Activated CD4-positive, alpha-beta T cell treated with anti-CD3 and anti-CD28 coated beads for 48 hours (primary cell): ENCODE data around the gene CHST15.

Experiments
- DNase-seq: peaks from one replicate; pipeline ENCODE4 v3.0.0-alpha.2; 2020

CHST15 gene

DNA sequence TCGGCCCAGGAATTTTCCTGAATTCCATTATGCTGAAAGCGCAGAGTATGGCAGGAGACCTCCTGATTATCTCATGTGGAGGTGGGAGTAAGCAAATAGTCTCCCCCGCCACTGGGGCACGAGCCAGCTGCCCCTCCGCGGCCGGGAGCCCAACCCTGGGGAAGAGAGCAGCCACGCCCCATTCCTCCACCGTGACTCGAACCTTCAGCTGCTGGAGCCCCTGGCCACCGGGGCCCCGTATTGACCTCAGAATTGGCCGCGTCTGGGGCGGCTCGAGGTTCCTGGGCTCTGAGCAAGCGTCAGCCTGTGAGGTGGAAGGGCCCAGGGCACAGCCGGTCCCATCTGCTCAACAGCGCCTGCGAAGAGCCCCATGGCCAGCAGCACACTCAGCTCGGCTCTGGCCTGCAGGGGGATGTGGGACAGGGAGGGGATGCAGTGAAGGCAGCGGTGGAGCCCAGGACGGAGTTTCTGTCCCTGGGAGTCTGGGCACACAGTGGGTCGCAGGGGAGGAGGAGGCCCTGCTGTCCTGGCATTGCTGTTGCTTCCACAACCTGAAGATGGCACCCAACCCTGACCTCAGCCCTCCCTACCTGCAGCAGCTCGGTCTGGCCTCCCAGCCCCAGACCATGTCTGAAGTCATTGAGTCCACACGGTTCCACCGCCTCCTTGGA is 97.8 kb downstream of the CHST15 start:
- DNase-seq: peak; percentile 39

DNA sequence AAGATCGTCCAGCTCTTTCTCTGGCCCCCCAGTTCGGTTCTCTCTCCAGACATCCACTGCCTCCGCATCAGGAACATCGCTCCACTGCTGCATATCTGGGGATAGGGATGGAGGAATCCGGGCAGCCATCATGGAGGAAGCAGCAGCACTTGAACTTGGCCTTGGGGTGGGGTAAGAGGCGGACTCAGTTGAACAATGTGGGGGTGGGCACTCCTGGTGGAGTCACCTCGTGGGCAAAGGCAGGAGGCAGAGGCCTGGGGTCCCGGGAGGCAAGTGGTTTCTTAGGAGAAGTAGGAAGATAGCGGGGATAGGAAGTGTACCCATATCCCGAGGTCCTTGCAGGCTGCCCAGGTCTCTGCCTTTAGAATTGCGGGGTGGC is 98.3 kb downstream of the CHST15 start:
- no peak for DNase-seq

DNA sequence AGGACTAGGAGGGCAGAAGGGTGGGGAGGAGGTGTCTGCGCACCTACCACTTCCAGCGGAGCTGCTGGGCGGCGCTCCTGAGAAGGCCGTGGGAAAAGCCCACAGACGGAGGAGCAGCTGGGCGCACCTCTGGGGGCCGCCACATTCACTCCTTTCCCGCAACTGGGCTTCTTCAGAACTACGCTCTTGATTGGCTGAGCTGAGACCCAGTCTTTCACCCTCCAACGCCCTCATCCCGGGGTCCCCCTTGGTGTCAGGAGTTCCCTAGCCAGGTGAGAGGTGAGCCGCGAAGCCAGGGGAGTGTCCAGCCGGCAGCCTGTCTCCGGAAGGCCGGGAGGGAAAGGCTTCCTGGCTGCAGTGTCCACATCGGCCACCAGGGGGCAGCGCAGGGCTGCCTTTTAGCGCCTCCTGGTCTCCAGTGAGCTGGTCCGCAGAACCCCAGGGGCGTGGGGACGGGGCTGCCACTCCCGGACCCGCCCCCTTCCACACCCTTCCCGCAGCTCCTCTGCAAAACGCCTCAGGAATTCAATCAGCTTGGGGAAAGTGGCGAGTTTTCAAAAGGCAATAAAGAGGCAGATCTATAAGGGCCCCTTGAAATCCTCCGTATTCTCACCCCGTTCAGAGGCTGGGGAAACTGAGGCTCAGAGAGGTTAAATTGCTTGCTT is 98.8 kb downstream of the CHST15 start:
- peak; percentile 88 for DNase-seq

DNA sequence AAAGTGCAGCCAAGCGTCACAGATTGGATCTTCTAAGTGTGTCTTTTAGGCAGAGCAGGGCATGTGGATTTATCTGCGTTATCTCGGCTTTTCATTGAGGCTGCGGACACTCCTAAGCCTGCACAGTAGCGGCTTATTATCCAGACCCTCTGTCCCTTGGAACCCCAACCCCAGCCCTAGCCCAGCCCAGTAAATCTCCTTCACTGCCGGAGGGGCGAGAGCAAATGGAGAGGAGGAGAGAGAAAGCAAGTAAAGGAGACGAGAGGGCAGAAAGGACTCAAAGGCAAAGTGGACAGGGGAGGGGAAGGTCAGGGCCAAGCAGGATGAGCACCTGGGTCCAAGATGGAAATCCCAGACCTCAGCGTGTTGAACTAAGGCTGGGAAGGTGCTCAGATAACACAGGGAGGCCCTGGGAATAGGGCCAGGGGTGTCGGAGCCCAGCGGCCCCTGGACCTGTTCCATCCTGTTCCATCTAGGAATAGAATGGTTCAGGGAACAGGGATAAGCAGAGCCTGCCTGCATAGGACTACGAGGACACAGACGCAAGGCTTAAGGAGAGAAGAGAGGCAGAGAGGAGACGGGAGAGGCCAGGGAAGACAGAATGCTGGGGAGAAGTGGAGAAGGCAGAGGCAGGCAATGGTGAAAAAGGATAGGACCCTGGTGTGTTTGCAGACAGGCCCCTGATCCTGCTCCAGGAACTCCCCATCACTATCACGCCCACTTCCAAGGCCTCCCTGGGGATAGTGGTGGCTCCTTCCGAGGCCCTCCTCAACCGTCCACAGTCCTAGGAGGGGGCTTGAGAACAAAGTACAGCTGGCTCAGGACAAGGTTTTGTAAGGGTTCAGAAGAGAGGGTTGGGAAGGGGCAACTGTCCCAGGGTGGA is 99.6 kb downstream of the CHST15 start:
- DNase-seq: no peak

DNA sequence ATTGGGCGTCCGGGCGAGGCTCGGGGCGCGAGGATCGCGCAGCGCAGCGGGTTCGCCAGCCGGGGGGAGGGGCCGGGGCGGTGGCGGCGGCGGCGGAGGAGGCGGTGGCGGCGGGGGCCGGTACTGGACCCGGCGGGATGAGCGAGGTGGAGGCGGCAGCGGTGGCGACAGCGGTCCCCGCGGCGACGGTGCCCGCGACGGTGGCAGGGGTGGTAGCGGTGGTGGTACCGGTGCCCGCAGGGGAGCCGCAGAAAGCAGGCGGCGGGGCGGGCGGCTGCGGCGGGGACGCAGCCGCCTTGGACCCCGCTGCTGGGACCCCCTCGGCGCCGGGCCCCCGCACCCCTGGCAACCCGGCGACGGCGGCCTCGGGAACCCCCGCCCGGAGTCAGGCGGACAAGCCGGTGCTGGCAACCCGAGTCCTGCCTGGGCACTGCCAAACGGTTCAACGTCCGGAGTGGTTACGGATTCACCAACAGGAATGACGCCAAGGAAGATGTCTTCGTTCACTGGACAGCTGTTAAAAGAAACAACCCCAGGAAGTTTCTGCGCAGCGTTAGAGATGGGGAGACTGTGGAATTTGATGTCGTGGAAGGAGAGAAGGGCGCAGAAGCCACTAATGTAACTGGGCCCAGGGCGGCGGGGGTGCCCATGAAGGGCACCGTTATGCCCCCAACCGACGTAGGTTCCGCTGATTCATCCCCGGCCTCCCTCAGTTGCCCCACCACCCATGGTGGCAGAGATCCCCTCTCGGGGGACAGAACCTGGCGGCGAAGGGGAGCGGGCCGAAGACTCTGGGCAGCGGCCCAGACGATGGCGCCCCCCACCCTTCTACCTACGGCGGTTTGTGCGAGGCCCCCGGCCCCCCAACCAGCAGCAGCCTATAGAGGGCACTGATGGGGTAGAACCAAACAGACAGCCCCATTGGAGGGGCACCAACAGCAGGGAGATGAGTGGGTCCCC is 101.5 kb downstream of the CHST15 start:
- DNase-seq: no peak

DNA sequence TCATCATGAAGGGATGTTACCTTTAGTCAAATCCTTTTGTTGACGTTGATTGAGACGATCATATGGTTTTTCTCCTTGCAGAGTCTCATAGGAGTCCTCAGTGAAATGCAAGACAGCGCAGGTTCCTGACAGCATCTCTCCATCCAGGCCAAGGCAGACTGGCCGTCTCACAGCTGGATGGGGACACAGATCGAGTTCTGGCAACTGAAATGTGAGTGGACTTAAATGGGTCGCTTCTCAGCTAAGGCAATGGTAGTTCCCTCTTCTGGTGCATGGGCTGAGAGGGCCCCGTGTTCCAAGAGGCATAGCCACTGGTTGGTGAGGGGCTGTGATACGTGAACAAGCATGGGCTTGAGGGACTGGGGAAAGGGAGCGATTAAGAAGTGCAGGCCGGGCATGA is 102.5 kb downstream of the CHST15 start:
- DNase-seq: no peak

DNA sequence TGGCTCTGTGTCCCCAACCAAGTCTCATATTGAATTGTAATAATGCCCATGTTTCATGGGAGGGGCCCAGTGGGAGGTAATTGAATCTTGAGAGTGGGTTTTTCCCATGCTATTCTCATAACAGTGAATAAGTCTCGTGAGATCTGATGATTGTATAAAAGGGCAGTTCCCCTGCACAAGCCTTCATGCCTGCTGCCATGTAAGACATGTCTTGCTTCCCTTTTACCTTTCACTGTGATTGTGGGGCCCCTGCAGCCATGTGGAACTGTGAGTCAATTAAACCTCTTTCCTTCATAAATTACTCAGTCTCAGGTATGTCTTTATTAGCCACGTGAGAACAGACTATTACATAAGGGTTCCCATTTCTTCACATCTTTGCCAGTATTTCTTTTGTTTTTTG is 104.7 kb downstream of the CHST15 start:
- no peak for DNase-seq

DNA sequence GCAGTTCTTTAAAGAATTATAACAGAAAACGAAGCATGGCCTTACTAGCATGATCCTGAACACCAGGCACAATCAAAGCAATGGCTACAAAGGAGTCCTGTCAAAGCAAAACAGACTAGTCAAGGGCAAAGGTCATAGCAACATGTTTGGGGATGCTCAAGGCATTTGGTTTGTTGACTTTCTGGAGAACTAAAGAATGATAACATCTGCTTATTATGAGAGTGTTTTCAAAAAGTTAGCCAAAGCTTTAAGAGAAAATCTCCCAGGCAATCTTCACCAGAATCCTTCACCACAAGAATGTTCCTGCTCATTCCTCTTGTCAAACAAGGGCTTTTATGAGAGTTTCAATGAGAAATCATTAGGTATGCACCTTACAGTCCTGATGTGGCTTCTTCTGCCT is 106.7 kb downstream of the CHST15 start:
- DNase-seq: no peak

DNA sequence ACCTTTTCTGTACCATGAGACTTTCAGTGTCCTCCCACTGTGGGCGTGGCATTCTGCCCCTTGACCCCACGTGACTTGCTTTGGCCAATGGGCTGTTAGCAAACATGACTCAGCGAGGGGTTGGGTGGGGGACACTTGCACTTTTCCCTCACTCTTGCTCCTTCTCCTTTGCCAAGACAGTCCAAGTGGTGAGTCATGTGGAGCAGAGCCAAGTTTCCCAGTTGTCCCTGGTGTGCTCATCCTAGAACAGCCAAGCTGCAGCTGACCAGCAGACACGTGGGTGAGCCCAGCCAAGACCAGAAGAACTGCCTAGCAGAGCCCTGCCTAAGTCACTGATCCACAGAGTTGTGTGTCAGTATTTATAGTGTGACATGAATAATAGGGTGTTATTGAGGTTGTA is 119.0 kb downstream of the CHST15 start:
- DNase-seq: no peak

DNA sequence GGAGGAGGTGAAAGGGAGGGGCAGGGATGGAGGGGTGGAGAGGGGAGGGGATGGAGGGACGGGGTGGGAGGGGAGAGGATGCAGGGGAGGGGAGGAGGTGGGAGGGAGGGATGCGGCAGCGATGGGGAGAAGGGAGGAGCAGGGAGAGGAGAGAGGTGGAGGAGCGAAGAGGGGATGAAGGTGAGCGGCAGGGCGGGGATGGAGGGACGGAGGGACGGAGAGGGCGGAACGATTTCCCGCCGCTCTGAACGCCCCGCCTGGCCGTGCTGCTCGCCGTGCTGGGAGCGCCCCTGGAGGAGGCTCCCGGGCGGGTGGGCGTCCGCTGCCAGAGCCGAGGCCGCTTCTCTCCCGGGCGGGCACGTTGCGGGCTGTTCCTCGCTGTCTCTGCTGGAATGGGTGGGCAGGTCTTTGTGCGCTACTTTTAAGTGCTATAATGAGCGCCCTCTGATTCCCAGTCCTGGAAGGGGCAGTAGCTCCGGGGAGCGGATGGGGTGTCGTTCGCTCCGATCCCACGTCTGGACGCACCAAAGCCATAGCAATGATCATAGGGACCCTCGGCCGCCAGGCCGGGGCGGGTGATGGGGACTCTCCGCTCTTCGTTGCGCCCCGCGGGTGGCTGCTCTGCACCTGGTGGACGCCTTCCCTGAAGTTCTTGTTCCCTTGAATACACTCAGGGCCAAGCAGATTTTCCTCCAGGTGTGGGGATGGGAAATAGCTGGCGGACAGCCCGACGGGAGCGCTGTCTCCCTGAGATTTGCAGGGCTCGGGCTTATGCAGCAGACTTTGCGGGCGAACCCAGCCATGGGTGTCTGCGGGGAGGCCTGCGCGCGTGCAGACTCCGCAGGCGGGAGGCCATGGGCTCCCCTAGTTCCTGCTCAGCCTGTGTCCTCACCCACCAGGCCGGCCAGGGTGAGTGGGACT is 120.7 kb downstream of the CHST15 start:
- no peak for DNase-seq

DNA sequence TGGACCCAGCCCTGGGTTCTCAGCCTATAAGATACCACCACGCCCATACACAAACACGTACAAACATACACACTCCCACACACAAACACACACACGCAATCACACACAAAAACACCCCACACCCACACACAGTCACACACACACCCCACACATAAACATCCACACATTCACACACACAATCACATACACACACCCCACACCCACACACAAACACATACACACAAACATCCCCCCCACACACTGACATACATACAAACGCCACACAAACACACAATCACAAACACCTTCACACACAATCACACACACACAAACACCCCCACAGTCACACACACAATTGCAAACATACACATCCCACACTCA is 122.5 kb downstream of the CHST15 start:
- DNase-seq: no peak

DNA sequence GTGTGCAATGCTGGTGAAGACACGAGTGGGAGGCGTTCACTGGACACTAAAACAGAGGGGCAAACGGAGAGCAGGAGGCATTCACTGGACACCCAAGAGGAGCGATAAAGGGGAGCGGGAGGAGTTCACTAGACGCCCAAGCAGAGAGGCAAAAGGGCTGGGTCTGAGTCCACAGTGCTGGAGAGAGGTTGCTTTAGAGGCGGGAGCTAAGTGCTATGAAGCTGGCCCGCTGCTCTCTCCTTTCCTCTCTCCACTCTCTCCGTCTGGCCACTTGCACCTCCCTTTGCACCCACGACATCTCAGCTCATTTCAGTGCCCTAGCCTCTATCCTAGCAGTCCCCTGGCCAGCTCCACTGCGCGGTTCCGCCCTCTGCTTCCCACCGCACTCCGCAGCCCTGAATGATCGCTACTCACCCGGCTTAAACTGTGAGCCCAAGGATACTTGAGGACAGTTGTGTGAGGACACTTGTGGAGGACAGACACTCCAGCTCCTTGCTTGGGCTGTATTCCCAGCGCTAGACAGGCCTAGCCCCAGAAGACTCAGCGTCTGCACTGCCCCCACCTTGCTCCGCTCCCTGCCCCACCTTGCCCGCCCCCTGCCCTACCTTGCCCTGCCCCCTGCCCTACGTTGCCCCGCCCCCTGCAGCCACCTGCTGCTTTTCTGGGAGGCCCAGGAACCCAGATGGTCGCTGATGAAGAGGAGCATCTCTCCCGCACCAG is 123.0 kb downstream of the CHST15 start:
- DNase-seq: no peak

DNA sequence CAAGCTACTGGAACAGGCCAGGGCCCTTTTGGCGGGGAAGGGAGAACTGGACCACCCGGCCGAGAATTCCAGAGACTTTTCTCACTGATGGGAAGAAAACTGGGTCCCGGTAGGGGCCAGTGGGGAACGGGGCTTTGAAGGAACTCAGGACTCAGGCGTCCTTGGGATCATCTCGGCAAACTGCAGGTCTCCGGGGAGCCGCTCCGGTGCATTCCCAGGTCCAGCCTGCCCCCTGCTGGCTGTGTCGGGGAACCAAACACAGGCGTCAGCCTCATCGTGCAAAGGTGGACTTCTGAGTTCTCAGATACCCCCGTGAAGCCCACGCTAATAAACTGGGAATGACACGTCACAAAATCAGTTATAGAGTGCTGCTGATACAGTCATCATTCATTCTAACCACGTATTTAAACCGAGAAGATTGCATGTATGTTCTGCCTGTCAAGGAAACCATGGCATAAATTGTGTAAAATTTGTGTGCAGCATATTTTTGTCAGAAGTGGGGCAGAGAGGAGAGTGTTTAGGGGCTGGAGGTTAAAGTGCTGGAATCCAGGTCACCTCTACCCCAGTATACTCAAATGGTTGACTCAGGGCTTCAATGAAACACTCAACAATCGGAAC is 125.7 kb downstream of the CHST15 start:
- peak; percentile 73 for DNase-seq

DNA sequence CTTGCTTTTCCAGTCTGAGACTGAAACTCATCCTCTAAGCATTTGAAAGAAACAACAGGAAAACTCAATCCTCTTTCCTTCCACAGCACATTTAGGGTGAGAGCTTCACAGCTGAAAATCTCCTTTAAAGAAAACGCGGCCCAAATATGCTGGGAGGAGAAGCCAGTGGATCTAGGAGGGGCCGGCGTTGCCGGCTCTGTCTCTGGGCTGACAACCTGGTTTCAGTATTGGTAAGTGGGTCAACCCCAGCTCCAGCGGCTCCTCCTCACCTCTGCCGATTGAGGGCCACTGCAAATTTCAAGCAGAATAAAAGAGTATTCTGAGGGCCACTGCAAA is 126.5 kb downstream of the CHST15 start:
- no peak for DNase-seq

DNA sequence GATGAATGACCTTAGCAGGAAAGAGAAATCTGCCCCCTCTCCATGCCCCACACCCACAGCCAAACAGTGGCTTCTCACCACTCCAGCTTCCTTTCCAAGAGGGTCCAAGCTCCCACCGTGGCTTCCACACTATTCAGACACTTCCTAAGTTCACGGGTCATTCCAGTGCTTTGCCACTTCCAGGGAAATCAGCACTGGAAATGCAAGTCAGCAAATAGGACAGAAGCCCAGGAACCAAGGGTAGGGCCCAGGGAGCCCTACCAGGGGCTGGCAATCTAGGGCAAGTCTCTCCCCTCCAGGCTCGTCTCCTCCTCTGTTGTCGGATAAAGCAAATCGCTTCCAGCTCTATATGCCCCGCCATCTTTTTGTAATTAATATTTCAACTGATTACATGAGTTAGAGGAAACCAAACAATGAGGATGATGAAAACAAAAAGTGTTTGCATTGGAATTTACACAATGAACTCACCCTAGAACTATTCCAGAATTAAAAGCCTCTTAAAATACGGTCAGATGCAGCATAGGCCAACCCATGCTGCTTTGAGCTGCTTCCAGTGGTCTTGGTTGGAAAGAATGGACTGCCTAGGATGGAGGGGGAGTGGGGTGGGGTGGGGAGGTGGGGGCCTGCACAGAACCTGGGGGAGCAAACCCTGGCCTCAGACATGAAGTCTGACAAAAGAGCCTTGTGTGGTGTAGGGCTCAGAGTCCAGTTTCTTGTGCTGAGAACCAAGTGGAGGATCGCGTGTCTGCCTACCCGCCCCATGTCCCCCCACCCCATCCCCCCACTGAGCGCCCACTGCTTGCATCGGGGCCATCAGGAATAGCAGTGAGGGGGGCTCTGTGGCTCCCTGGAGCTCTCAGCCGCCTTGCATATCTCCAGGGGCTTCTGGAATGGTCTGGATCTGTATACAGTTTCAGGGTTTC is 127.2 kb downstream of the CHST15 start:
- no peak for DNase-seq

DNA sequence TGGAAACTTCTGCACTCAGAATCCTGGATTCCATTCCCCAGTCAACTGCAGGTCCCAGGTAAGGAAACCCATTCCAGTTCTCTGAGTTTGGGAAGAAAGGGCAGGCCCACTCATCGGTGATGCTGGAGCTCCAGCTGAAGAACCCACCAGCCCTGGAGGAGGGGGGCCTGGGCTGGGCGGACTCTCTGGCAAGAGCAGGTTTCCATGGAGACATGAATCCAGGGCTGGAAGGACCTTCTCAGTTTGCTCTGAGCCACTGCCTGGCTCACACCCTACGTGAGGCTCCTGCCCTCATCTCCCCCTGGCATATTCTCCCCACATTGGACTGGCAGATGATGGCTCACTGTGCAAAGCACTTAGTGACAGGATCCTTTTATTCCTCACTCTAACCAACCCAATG is 128.4 kb downstream of the CHST15 start:
- DNase-seq: no peak

DNA sequence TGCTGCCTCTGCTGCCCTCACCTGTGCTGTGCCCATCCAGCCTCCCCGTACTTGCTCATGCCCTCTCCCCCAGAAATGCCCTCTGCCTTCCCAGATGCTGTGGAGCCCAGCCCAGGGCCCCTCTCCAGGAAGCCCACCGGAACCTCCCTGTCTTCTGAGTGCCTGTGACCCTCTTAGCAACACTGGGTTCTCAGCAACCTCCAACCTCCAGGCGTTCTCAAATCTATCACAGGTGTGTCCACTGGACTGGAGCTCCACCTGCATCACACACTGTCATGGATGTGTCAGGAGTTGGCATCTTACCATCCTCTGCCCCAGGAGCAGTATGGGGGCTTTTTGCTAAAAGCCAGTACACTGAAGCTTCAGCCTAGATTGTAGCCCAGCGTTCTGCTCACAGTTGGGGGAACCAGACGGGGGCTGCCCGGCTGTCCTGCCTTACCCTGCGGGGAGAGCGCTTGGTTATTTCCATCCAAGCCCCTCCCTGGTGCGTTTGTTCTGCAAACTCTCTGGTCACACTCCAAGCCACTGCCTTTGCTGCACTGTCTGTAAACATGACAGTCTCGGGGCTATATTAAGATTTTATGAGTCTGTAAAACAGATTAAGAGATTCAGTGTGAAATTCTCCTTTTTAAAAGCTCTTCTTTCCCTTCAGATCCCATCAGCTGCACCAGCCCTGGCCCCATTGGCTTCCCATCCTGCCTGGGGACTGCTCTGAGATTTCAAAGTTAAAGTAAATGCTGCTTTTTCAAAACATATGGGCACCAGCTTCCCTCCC is 130.5 kb downstream of the CHST15 start:
- DNase-seq: no peak

DNA sequence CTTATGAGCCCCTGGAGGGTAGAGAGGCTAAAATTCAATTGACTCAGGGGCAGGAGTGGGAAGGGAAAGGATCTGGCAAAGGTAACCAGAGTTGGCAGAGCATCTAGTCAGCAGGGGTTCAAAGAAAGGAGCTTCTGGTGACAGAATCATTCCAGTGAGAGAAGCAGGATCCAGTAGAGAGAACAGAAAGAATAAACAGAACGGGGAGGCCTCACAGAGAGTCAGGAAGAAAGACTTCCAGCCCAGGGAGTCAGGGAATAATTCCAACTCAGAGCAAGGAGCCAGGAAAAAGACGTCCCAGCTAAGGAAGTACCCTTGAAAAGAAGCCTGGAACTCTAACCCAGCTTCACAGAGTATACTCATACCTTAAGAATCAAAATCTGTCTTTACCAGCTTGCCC is 135.2 kb downstream of the CHST15 start:
- DNase-seq: no peak
